H9 (cell line): ENCODE results near the gene PHAF1. TPM values are rescaled to one million over a fixed set of nuclear protein-coding genes. Genes with fewer than 3 reads are reported as not detected.
A peak's percentile ranks its signal among the peaks of the same experiment; 100 is the strongest.

Experiments used
- DNase-seq: peaks from one replicate; pipeline ENCODE4 v3.0.0-alpha.2; 2017
- H2AFZ ChIP-seq: one replicate; pipeline ENCODE4 v1.6.1; 2013; ENCODE audit warnings: mild to moderate bottlenecking, low read length, control low read depth, moderate library complexity
- H2AK5ac ChIP-seq: 2 replicates; pipeline ENCODE4 v1.6.1; 2013; ENCODE audit warnings: low read length, control low read depth, mixed read lengths; ENCODE audit not compliant: insufficient read length
- H2BK120ac ChIP-seq: one replicate; pipeline ENCODE4 v1.6.1; 2013; ENCODE audit warnings: low read depth, mild to moderate bottlenecking, low read length, control low read depth, inconsistent platforms; ENCODE audit not compliant: poor library complexity, severe bottlenecking
- H2BK12ac ChIP-seq: 2 replicates; pipeline ENCODE4 v1.6.1; 2013; ENCODE audit warnings: low read length, control low read depth, mixed read lengths, low read depth; ENCODE audit not compliant: insufficient read length
- H2BK15ac ChIP-seq: 2 replicates; pipeline ENCODE4 v1.6.1; 2013; ENCODE audit warnings: low read depth, low read length, control low read depth
- H2BK20ac ChIP-seq: one replicate; pipeline ENCODE4 v1.6.1; 2013; ENCODE audit warnings: low read depth, mild to moderate bottlenecking, low read length, control low read depth, inconsistent platforms; ENCODE audit not compliant: poor library complexity, severe bottlenecking
- H2BK5ac ChIP-seq: 2 replicates; pipeline ENCODE4 v1.6.1; 2013; ENCODE audit warnings: low read length, control low read depth, mixed read lengths; ENCODE audit not compliant: insufficient read length
- H3K14ac ChIP-seq: 2 replicates; pipeline ENCODE4 v1.6.1; 2013; ENCODE audit warnings: low read length, control low read depth; ENCODE audit not compliant: insufficient read depth
- H3K18ac ChIP-seq: 2 replicates; pipeline ENCODE4 v1.6.1; 2013; ENCODE audit warnings: low read depth, mild to moderate bottlenecking, mixed read lengths, low read length, control low read depth; ENCODE audit not compliant: insufficient read length
- H3K23ac ChIP-seq: 2 replicates; pipeline ENCODE4 v1.6.1; 2013; ENCODE audit warnings: low read length, control low read depth, mixed read lengths, low read depth; ENCODE audit not compliant: insufficient read length
- H3K23me2 ChIP-seq: 2 replicates; pipeline ENCODE4 v1.6.1; 2013; ENCODE audit warnings: low read depth, mild to moderate bottlenecking, mixed read lengths, low read length, control low read depth; ENCODE audit not compliant: insufficient read length, poor library complexity, severe bottlenecking
- H3K27ac ChIP-seq: 2 replicates; pipeline ENCODE4 v1.5.1; 2013; ENCODE audit warnings: low read length, control low read depth, mixed read lengths, low read depth; ENCODE audit not compliant: insufficient read length
- H3K27me3 ChIP-seq: 2 replicates; pipeline ENCODE4 v1.6.1; 2013; ENCODE audit warnings: low read length, control low read depth, inconsistent platforms; ENCODE audit not compliant: insufficient read depth
- H3K4ac ChIP-seq: 2 replicates; pipeline ENCODE4 v1.6.1; 2013; ENCODE audit warnings: low read depth, mild to moderate bottlenecking, control low read depth, inconsistent platforms, low read length, moderate library complexity
- H3K4me1 ChIP-seq: 2 replicates; pipeline ENCODE4 v1.6.1; 2013; ENCODE audit warnings: low read length, control low read depth, inconsistent platforms; ENCODE audit not compliant: insufficient read depth
- H3K4me2 ChIP-seq: 2 replicates; pipeline ENCODE4 v1.6.1; 2013; ENCODE audit warnings: low read length, control low read depth, mixed read lengths; ENCODE audit not compliant: insufficient read length, insufficient read depth
- H3K56ac ChIP-seq: 2 replicates; pipeline ENCODE4 v1.6.1; 2013; ENCODE audit warnings: low read depth, mild to moderate bottlenecking, mixed read lengths, low read length, control low read depth; ENCODE audit not compliant: insufficient read length
- H3K79me1 ChIP-seq: 2 replicates; pipeline ENCODE4 v1.6.1; 2013; ENCODE audit warnings: low read depth, mild to moderate bottlenecking, moderate library complexity, low read length, control low read depth, inconsistent platforms; ENCODE audit not compliant: insufficient read depth, poor library complexity, severe bottlenecking
- H3K79me2 ChIP-seq: 2 replicates; pipeline ENCODE4 v1.6.1; 2013; ENCODE audit warnings: low read length, control low read depth, inconsistent platforms; ENCODE audit not compliant: insufficient read depth
- H3K9ac ChIP-seq: 2 replicates; pipeline ENCODE4 v1.6.1; 2013; ENCODE audit warnings: low read length, control low read depth, mixed read lengths; ENCODE audit not compliant: insufficient read length; ENCODE audit errors: extremely low read depth
- H3K9me3 ChIP-seq: one replicate; pipeline ENCODE4 v1.6.1; 2013; ENCODE audit warnings: low read depth, low read length, inconsistent platforms; ENCODE audit not compliant: control insufficient read depth
- H3T11ph ChIP-seq: one replicate; pipeline ENCODE4 v1.6.1; 2013; ENCODE audit warnings: mild to moderate bottlenecking, low read length, control low read depth, inconsistent platforms
- H4K20me1 ChIP-seq: one replicate; pipeline ENCODE4 v1.6.1; 2013; ENCODE audit not compliant: control insufficient read depth, insufficient read length, insufficient read depth
- H4K5ac ChIP-seq: 2 replicates; pipeline ENCODE4 v1.6.1; 2013; ENCODE audit warnings: low read depth, mild to moderate bottlenecking, mixed read lengths, low read length, control low read depth; ENCODE audit not compliant: insufficient read length
- H4K8ac ChIP-seq: replicated peaks from 2 replicates; pipeline ENCODE4 v1.6.1; 2013; ENCODE audit warnings: low read length, control low read depth, mixed read lengths, low read depth; ENCODE audit not compliant: insufficient read length
- H4K91ac ChIP-seq: 2 replicates; pipeline ENCODE4 v1.6.1; 2013; ENCODE audit warnings: low read depth, mild to moderate bottlenecking, moderate library complexity, mixed read lengths, low read length, control low read depth; ENCODE audit not compliant: insufficient read length
- H3K27ac Mint-ChIP-seq, 3 experiments: 2 replicates in 2 of 3; 3 replicates in 1 of 3; pipeline ENCODE4 v1.8.0; 2020 to 2021; ENCODE audit warnings: mixed read lengths in 3 of 3, mild to moderate bottlenecking in 1 of 3, moderate library complexity in 1 of 3
- H3K27me3 Mint-ChIP-seq: 2 replicates; pipeline ENCODE4 v1.8.0; 2021; ENCODE audit warnings: low read depth, mild to moderate bottlenecking, moderate library complexity, mixed read lengths
- H3K36me3 Mint-ChIP-seq, 3 experiments: 2 replicates in 2 of 3; 3 replicates in 1 of 3; pipeline ENCODE4 v1.8.0; 2020 to 2021; ENCODE audit warnings: low read depth in 3 of 3, mixed read lengths in 3 of 3; ENCODE audit not compliant: insufficient read depth in 1 of 3
- H3K4me1 Mint-ChIP-seq, 2 experiments: 2 replicates each; pipeline ENCODE4 v1.8.0; 2020; ENCODE audit warnings: mixed read lengths in 2 of 2
- H3K4me3 Mint-ChIP-seq, 2 experiments: 2 replicates in 1 of 2; 3 replicates in 1 of 2; pipeline ENCODE4 v1.8.0; 2020 to 2021; ENCODE audit warnings: mild to moderate bottlenecking in 2 of 2, mixed read lengths in 2 of 2, moderate library complexity in 1 of 2
- H3K9me3 Mint-ChIP-seq, 2 experiments: 2 replicates in 1 of 2; 3 replicates in 1 of 2; pipeline ENCODE4 v1.8.0; 2020; ENCODE audit warnings: mild to moderate bottlenecking in 2 of 2, mixed read lengths in 2 of 2, moderate library complexity in 1 of 2
- CTCF ChIP-seq: fragments of 200-600 bp; sonication (generic); conservative IDR thresholded peaks from 3 replicates; pipeline ENCODE4 v1.8.0; 2021; ENCODE audit warnings: antibody characterized with exemption, mild to moderate bottlenecking
- WGBS: extraction: QIAGEN DNeasy Blood & Tissue Kit; methylation state at CpG from one replicate; pipeline ENCODE4 v1.1.7; 2013; ENCODE audit warnings: missing lambda C conversion rate, low lambda C conversion rate, mixed read lengths; ENCODE audit not compliant: insufficient read length; ENCODE audit errors: extremely low coverage; 5-methylcytosine and 5-hydroxymethylcytosine counted together
- total RNA-seq: library from RNA; stranded (reverse); gene quantifications from 2 replicates; pipeline ENCODE4 v1.2.1, GENCODE V29; 2021

PHAF1 gene
- total RNA-seq, 1 experiment from 2014 or later: 18.8 TPM

GRCh38 chr16:67190041-67190440, 80.3 kb downstream of the PHAF1 start, which contains the start of gene EXOC3L1:
Gene EXOC3L1, minus strand, starts transcription at chr16:67190136. Its CDS starts 460 bp downstream, at chr16:67189676.
- H4K8ac ChIP-seq: no peak within 1 kb of the TSS
- no peak within 1 kb of the TSS for H2BK5ac ChIP-seq
- TF ChIP-seq CTCF: no peak
- no peak within 1 kb of the TSS for H2BK20ac ChIP-seq
- H3K56ac ChIP-seq: no peak within 1 kb of the TSS
- peaks cover 17 to 24% (median 23%) of the 10 kb centered on the region in 3 experiments for H3K36me3 Mint-ChIP-seq
- H3K79me1 ChIP-seq: peaks cover 13% of the 10 kb centered on the region
- no peak within 1 kb of the TSS for H2AK5ac ChIP-seq
- peaks cover 29 to 42% of the 10 kb centered on the region in 2 experiments for H3K4me1 Mint-ChIP-seq
- H3K4ac ChIP-seq: no peak within 1 kb of the TSS
- no peak within 1 kb of the TSS for H3T11ph ChIP-seq
- no peak within 1 kb of the TSS for H3K14ac ChIP-seq
- H4K5ac ChIP-seq: no peak within 1 kb of the TSS
- no peak within 1 kb of the TSS for H3K9ac ChIP-seq
- no peaks in the 10 kb centered on the region; the same call in none of the 2 replicates for H3K27me3 ChIP-seq
- H3K9me3 ChIP-seq: no peaks in the 10 kb centered on the region
- H3K4me3 Mint-ChIP-seq: peak within 1 kb of the TSS; percentile 52 to 59; a peak in 4 of 5 replicates
- H4K20me1 ChIP-seq: no peaks in the 10 kb centered on the region
- no peak within 1 kb of the TSS for H2BK12ac ChIP-seq
- H4K91ac ChIP-seq: no peak within 1 kb of the TSS
- no peak within 1 kb of the TSS for H3K4me2 ChIP-seq
- no peak within 1 kb of the TSS for H3K18ac ChIP-seq
- no peak within 1 kb of the TSS for H2AFZ ChIP-seq
- no peak within 1 kb of the TSS for H3K23ac ChIP-seq
- H3K4me1 ChIP-seq: peaks cover 4% of the 10 kb centered on the region; the same call in 1 of the 2 replicates
- H3K27ac Mint-ChIP-seq: no peak within 1 kb of the TSS
- H3K27ac ChIP-seq: no peak within 1 kb of the TSS
- H3K27me3 Mint-ChIP-seq: peaks cover 20% of the 10 kb centered on the region
- H2BK15ac ChIP-seq: no peak within 1 kb of the TSS
- WGBS: no CpG with 5 or more reads among the region's 6 CpGs
- peaks cover 13% of the 10 kb centered on the region; the same call in 1 of the 2 replicates for H3K79me2 ChIP-seq
- H2BK120ac ChIP-seq: no peak within 1 kb of the TSS
- peaks cover 8% of the 10 kb centered on the region for H3K23me2 ChIP-seq
- DNase-seq: no peak
- H3K9me3 Mint-ChIP-seq: no peaks in the 10 kb centered on the region; a peak in 2 of 5 replicates
